H1 (cell line): Measurements from ENCODE around the gene ARMC6. TPM values are rescaled to one million over a fixed set of nuclear protein-coding genes. Genes with fewer than 3 reads are reported as not detected.

ENCODE experiments used
- polyA plus RNA-seq, 7 experiments: library from polyadenylated mRNA; depleted of rRNA in 3 of 7; stranded (reverse) in 5 of 7; unstranded in 2 of 7; fragments of >200 nt in 5 of 7; fragments of 200-250 nt in 2 of 7; gene quantifications; 1 replicate in 5 of 7; 2 replicates in 1 of 7; 4 replicates in 1 of 7; pipeline versions ENCODE4 v1.2.1 to v1.2.3, GENCODE V29; 2011 to 2013; ENCODE audit warnings: missing spikeins in 2 of 7, mixed read lengths in 2 of 7
- total RNA-seq: library from RNA; stranded (reverse); fragmentation: NEBNext Ultra II Directional; extraction: Animal tissue kit (Norgen Biotek cat#: 25700); gene quantifications from 2 replicates; pipeline ENCODE4 v1.2.1, GENCODE V29; 2021

Gene ARMC6
- total and polyA plus RNA-seq, 2 of the 8 experiments (the other 6 are each of a cell fraction or from before 2014, with no cell fraction given) = 67.1 to 68.3 TPM

Other genes with a start within 250 kb of the ARMC6 start
- gene COMP, start 242.3 kb upstream of the ARMC6 start, total RNA-seq = 0.17 and 0.25 TPM in 2 replicates
- gene COMP, start 242.3 kb upstream of the ARMC6 start, polyA plus RNA-seq (2011; rRNA removed) = 0.17 and 0.35 TPM in 2 replicates
- gene UPF1, start 201.6 kb upstream of the ARMC6 start, total RNA-seq = 62.0 and 64.6 TPM in 2 replicates
- 46.4 and 77.0 TPM in 2 replicates for gene UPF1, start 201.6 kb upstream of the ARMC6 start, polyA plus RNA-seq (2011; rRNA removed)
- 18.6 and 23.1 TPM in 2 replicates for gene CERS1, start 137.4 kb upstream of the ARMC6 start, total RNA-seq
- gene CERS1, start 137.4 kb upstream of the ARMC6 start, polyA plus RNA-seq (2011; rRNA removed) = 51.0 and 61.6 TPM in 2 replicates
- 178 and 190 TPM in 2 replicates for gene COPE, start 114.2 kb upstream of the ARMC6 start, total RNA-seq
- gene COPE, start 114.2 kb upstream of the ARMC6 start, polyA plus RNA-seq (2011; rRNA removed) = 356 and 420 TPM in 2 replicates
- 41.3 and 52.3 TPM in 2 replicates for gene DDX49, start 113.9 kb upstream of the ARMC6 start, total RNA-seq
- 46.5 and 61.0 TPM in 2 replicates for gene DDX49, start 113.9 kb upstream of the ARMC6 start, polyA plus RNA-seq (2011; rRNA removed)
- 28.3 and 33.2 TPM in 2 replicates for gene HOMER3, start 92.4 kb upstream of the ARMC6 start, total RNA-seq
- 41.6 and 53.5 TPM in 2 replicates for gene HOMER3, start 92.4 kb upstream of the ARMC6 start, polyA plus RNA-seq (2011; rRNA removed)
- gene SUGP2, start 86 bp upstream of the ARMC6 start, total RNA-seq = 106 and 114 TPM in 2 replicates
- 57.7 and 76.6 TPM in 2 replicates for gene SUGP2, start 86 bp upstream of the ARMC6 start, polyA plus RNA-seq (2011; rRNA removed)
- 4.1 and 6.2 TPM in 2 replicates for gene SLC25A42, start 30.4 kb downstream of the ARMC6 start, total RNA-seq
- gene SLC25A42, start 30.4 kb downstream of the ARMC6 start, polyA plus RNA-seq (2011; rRNA removed) = 5.9 and 10.5 TPM in 2 replicates
- 41.9 and 47.8 TPM in 2 replicates for gene TMEM161A, start 104.9 kb downstream of the ARMC6 start, total RNA-seq
- 103 and 153 TPM in 2 replicates for gene TMEM161A, start 104.9 kb downstream of the ARMC6 start, polyA plus RNA-seq (2011; rRNA removed)
- gene MEF2B, start 136.7 kb downstream of the ARMC6 start, total RNA-seq = 2.8 and 4.1 TPM in 2 replicates
- gene MEF2B, start 136.7 kb downstream of the ARMC6 start, polyA plus RNA-seq (2011; rRNA removed) = 3.7 and 17.8 TPM in 2 replicates
- gene BORCS8, start 158.5 kb downstream of the ARMC6 start, total RNA-seq = 15.9 and 20.9 TPM in 2 replicates
- 15.0 and 22.9 TPM in 2 replicates for gene BORCS8, start 158.5 kb downstream of the ARMC6 start, polyA plus RNA-seq (2011; rRNA removed)
- 72.9 and 77.7 TPM in 2 replicates for gene RFXANK, start 158.7 kb downstream of the ARMC6 start, total RNA-seq
- 87.5 and 105 TPM in 2 replicates for gene RFXANK, start 158.7 kb downstream of the ARMC6 start, polyA plus RNA-seq (2011; rRNA removed)
- gene NR2C2AP, start 169.8 kb downstream of the ARMC6 start, total RNA-seq = 20.5 and 24.9 TPM in 2 replicates
- 16.4 TPM in 2 replicates for gene NR2C2AP, start 169.8 kb downstream of the ARMC6 start, polyA plus RNA-seq (2011; rRNA removed)
- 2.7 and 2.8 TPM in 2 replicates for gene NCAN, start 178.4 kb downstream of the ARMC6 start, total RNA-seq
- gene NCAN, start 178.4 kb downstream of the ARMC6 start, polyA plus RNA-seq (2011; rRNA removed) = 2.7 and 3.6 TPM in 2 replicates
- 5.3 and 6.5 TPM in 2 replicates for gene TM6SF2, start 239.7 kb downstream of the ARMC6 start, total RNA-seq
- 10.1 and 12.9 TPM in 2 replicates for gene TM6SF2, start 239.7 kb downstream of the ARMC6 start, polyA plus RNA-seq (2011; rRNA removed)